Ectodermal cell (in vitro differentiated cells): Measurements from ENCODE around the gene CEMIP2.
A peak's percentile ranks its signal among the peaks of the same experiment; 100 is the strongest.
"Not testable (repeated sequence)": the region's sequence is repeated elsewhere in the genome, so short reads cannot be mapped to it uniquely, and the experiment has no call there.

ENCODE experiments used
- H3K27ac ChIP-seq: 2 replicates; pipeline ENCODE4 v1.7.0; 2013; ENCODE audit warnings: mild to moderate bottlenecking, low read depth, low read length; ENCODE audit not compliant: insufficient read depth, poor library complexity, severe bottlenecking
- H3K27me3 ChIP-seq: 2 replicates; pipeline ENCODE4 v1.7.0; 2013; ENCODE audit warnings: mild to moderate bottlenecking, low read length; ENCODE audit not compliant: insufficient read depth, control insufficient read depth, poor library complexity, severe bottlenecking
- H3K36me3 ChIP-seq: one replicate; pipeline ENCODE4 v1.7.0; 2013; ENCODE audit warnings: low read length; ENCODE audit not compliant: control insufficient read depth, insufficient read depth
- H3K4me1 ChIP-seq: one replicate; pipeline ENCODE4 v1.7.0; 2013; ENCODE audit warnings: low read length; ENCODE audit not compliant: control insufficient read depth, insufficient read depth
- H3K4me3 ChIP-seq: 2 replicates; pipeline ENCODE4 v1.7.0; 2013; ENCODE audit warnings: low read depth, low read length, control low read depth; ENCODE audit not compliant: insufficient read depth
- H3K9me3 ChIP-seq: 2 replicates; pipeline ENCODE4 v1.7.0; 2013; ENCODE audit warnings: mild to moderate bottlenecking, low read length, moderate library complexity; ENCODE audit not compliant: control insufficient read depth
- WGBS, 2 experiments: methylation state at CpG; one replicate each; pipeline ENCODE4 v1.1.7; 2013; ENCODE audit warnings: missing lambda C conversion rate in 2 of 2; 5-methylcytosine and 5-hydroxymethylcytosine counted together

The CEMIP2 gene

GRCh38 chr9:71670121-71670520 lies 98.2 kb downstream of the CEMIP2 start:
- WGBS, 2 experiments = 91 to 100% methylated on average over 1 of the region's 1 CpG
- no peaks in the 10 kb centered on the region for H3K9me3 ChIP-seq
- H3K36me3 ChIP-seq = no peaks in the 10 kb centered on the region
- H3K4me3 ChIP-seq = no peak overlapping the region
- H3K27ac ChIP-seq = no peak overlapping the region
- H3K27me3 ChIP-seq = no peaks in the 10 kb centered on the region
- H3K4me1 ChIP-seq = no peaks in the 10 kb centered on the region

DNA sequence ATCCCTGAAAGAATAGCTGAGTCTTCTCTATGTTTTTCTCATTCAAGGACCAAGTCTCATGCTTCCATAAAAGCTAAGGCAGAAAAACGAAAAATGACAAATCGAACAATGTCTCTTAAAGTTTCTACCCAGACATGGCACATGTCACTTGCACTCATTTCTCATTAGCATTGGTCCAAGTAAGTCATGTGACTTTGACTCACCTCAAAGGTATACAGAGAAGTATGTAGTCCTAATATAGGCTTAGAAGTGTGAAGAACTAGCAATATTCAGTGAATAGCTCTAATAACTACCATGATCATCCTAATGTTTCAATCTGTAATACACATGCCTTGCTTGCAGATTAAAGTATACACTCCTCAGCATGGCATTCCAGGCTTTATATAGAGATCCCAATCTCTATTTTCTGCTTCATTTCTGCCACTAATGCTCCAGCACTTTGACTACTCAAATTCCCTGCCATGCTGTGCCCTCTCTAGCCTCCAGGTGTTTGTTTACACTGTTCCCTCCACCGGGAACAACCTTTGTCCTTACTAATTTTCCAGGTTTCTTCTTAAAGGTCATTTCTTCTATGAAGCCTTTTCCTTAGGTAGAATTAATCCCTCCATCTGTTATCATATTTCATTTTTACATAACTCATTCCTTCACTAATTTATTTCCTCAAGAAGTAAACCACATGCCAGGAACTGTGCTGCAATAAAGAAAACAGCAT lies 98.9 kb downstream of the CEMIP2 start:
- Histone ChIP-seq H3K9me3 (no peaks in the 10 kb centered on the region), H3K36me3 (no peaks in the 10 kb centered on the region), H3K4me1 (no peaks in the 10 kb centered on the region), H3K4me3 (no peak overlapping the region), H3K27ac (no peak overlapping the region), H3K27me3 (no peaks in the 10 kb centered on the region)
- 85 to 87% methylated on average over 3 of the region's 3 CpGs for WGBS, 2 experiments

GRCh38 chr9:71668717-71669116 lies 99.6 kb downstream of the CEMIP2 start:
- H3K36me3 ChIP-seq = no peaks in the 10 kb centered on the region
- H3K27ac ChIP-seq = no peak overlapping the region
- H3K9me3 ChIP-seq = no peaks in the 10 kb centered on the region
- H3K27me3 ChIP-seq = no peaks in the 10 kb centered on the region
- H3K4me3 ChIP-seq = no peak overlapping the region
- 92 to 94% methylated on average over 2 of the region's 2 CpGs for WGBS, 2 experiments
- peaks cover 4% of the 10 kb centered on the region for H3K4me1 ChIP-seq

GRCh38 chr9:71665247-71665646 lies 103.1 kb downstream of the CEMIP2 start:
- Histone ChIP-seq H3K4me1 (peaks cover 10% of the 10 kb centered on the region), H3K27me3 (no peaks in the 10 kb centered on the region), H3K9me3 (no peaks in the 10 kb centered on the region), H3K36me3 (no peaks in the 10 kb centered on the region), H3K4me3 (no peak overlapping the region), H3K27ac (no peak overlapping the region)
- 92 to 93% methylated on average over 5 of the region's 5 CpGs for WGBS, 2 experiments

DNA sequence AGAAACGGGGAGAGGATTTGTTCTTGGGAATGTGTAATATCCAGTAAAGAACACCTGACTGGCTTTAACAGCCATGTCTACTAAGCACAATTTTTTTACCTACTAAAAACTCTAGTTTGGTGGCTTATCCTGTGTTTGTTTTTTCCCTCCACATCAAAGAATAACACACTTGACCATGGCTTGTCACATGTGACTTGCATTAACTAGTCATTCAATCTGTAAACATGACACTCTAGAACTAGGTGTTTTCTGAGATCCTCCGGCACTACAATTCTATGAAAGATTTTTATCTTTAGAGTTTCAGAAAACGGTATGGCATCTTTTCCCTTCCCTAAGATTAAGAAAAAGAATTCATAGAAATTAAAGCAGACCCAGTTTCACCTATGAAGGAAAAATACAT lies 103.7 kb downstream of the CEMIP2 start:
- peaks cover 10% of the 10 kb centered on the region for H3K4me1 ChIP-seq
- no peak overlapping the region for H3K27ac ChIP-seq
- no peak overlapping the region for H3K4me3 ChIP-seq
- no peaks in the 10 kb centered on the region for H3K36me3 ChIP-seq
- WGBS, 2 experiments = 0 to 62% methylated on average over 1 to 3 of the region's 3 CpGs
- no peaks in the 10 kb centered on the region for H3K9me3 ChIP-seq
- no peaks in the 10 kb centered on the region for H3K27me3 ChIP-seq

- 79 to 81% methylated on average over 4 of the region's 4 CpGs for WGBS, 2 experiments
- Histone ChIP-seq H3K4me1 (peaks cover 10% of the 10 kb centered on the region), H3K9me3 (no peaks in the 10 kb centered on the region), H3K36me3 (no peaks in the 10 kb centered on the region), H3K27ac (no peak overlapping the region), H3K27me3 (no peaks in the 10 kb centered on the region), H3K4me3 (no peak overlapping the region)
These were observed 104.3 kb downstream of the CEMIP2 start for GRCh38 chr9:71663931-71664459.

- H3K4me1 ChIP-seq = peaks cover 10% of the 10 kb centered on the region
- H3K9me3 ChIP-seq = no peaks in the 10 kb centered on the region
- H3K27ac ChIP-seq = peak overlapping the region; percentile 31
- no peaks in the 10 kb centered on the region for H3K27me3 ChIP-seq
- no peak overlapping the region for H3K4me3 ChIP-seq
- H3K36me3 ChIP-seq = no peaks in the 10 kb centered on the region
- WGBS, 2 experiments = 26 to 46% methylated on average over 1 to 2 of the region's 2 CpGs
These were observed 105.1 kb downstream of the CEMIP2 start for GRCh38 chr9:71663216-71663615.

GRCh38 chr9:71662082-71662481 lies 106.2 kb downstream of the CEMIP2 start:
- WGBS, 2 experiments = 93 to 94% methylated on average over 2 to 3 of the region's 3 CpGs
- Histone ChIP-seq H3K9me3 (no peaks in the 10 kb centered on the region), H3K27ac (no peak overlapping the region)

DNA sequence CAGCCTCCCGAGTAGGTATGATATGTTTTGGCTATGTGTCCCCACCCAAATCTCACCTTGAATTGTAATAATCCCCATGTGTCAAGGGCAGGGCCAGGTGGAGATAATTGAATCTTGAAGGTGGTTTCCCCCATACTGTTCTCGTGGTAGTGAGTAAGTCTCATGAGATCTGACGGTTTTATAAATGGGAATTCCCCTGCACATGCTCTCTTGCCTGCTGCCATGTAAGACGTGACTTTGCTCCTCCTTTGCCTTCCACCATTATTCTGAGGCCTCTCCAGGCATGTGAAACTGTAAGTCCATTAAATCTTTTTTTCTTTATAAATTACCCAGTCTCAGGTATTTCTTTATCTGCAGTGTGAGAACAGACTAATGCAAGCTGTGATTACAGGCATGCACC lies 111.0 kb downstream of the CEMIP2 start:
- 92 to 93% methylated on average over 4 of the region's 4 CpGs for WGBS, 2 experiments
- H3K27me3 ChIP-seq, H3K9me3 ChIP-seq, H3K4me1 ChIP-seq, H3K27ac ChIP-seq, H3K36me3 ChIP-seq, H3K4me3 ChIP-seq: not testable (repeated sequence)

More at GRCh38 chr9:71662082-71662481, 106.2 kb downstream of the CEMIP2 start:
- no peaks in the 10 kb centered on the region for H3K36me3 ChIP-seq
- no peak overlapping the region for H3K4me3 ChIP-seq
- no peaks in the 10 kb centered on the region for H3K27me3 ChIP-seq
- peaks cover 10% of the 10 kb centered on the region for H3K4me1 ChIP-seq

DNA sequence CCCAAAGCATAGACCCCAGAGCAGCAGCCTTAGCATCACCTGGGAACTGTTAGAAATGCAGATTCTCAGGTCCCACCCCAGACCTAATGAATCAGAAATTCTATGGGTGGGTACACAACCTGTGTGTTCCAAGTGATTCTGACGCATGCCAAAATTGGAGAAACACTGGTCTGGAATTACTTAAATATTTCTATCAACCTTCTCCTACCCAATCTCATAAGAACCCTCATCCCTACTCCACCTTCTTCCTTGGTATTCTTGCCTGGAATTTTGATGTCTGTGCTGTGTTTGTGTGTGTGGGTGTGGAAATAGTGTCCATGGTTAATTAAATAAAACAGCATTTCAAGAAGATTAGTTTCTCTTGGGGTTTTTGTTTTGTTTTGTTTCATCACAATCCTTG lies 111.8 kb downstream of the CEMIP2 start:
- no peak overlapping the region for H3K27ac ChIP-seq
- no peaks in the 10 kb centered on the region for H3K27me3 ChIP-seq
- H3K4me3 ChIP-seq = no peak overlapping the region
- H3K36me3 ChIP-seq = no peaks in the 10 kb centered on the region
- H3K9me3 ChIP-seq = no peaks in the 10 kb centered on the region
- H3K4me1 ChIP-seq = no peaks in the 10 kb centered on the region
- 90 to 92% methylated on average over 1 of the region's 1 CpG for WGBS, 2 experiments
